Activated T-cell treated with anti-CD3 and anti-CD28 coated beads for 1 hour (primary cell): ENCODE measurements around the gene SLC1A2.

ENCODE experiments used
- DNase-seq: peaks from one replicate; pipeline ENCODE4 v3.0.0-alpha.2; 2020; ENCODE audit warnings: low read depth

Gene SLC1A2

DNA sequence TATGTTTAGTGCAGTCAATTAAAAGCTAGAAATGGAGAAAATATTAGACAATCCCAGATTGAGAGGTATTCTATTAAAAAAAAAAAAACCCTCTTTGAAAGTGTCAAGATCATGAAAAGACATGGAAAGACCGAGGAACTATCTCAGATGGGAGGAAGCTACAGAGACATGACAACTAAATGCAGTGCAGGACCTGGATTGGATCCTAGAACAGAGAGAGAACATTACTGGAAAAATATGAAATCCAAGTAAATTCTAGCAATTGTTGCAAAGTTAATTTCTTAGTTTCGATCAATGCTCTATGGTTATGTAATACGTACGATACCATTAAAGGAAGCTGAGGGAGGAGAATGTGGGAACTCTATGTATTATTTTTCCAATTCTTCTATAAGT is 43.2 kb downstream of the SLC1A2 start:
- DNase-seq: no peak

DNA sequence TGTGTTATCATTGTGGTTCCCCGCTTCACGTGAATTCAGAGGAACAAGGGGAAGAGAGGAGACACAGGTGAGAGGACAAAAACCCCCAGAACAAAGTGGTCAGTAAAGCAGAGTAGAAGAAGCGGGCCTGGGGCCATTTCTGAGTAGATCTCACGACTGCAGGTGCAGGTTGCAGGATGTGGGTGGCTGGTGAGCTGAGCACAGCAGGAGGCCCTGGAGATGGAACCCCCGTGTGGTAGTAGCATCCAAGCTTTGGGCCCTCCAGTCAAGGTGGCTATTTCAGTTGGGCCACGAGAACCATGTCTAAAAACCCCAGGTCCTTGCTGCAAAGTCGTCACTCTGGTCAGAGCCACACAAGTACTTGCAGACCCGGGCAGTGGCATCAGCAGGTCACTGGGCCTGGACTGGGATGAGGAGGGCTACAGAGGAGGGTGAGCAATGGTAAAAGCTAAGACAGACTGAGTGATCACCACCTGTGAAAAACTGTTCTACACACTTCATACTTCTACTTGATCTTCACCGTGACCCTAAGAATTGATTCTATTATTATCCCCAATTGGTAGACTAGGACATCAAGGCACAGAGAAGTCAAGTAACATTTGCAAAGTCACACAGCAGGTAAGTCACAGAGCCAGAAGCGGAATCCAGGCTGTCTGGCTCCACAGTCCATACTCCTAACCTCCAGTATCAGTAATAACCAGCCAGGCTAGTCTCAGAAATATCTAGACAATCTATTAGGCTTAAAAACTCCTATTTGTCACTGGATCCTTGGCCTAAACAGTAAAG is 43.8 kb downstream of the SLC1A2 start:
- DNase-seq: no peak

DNA sequence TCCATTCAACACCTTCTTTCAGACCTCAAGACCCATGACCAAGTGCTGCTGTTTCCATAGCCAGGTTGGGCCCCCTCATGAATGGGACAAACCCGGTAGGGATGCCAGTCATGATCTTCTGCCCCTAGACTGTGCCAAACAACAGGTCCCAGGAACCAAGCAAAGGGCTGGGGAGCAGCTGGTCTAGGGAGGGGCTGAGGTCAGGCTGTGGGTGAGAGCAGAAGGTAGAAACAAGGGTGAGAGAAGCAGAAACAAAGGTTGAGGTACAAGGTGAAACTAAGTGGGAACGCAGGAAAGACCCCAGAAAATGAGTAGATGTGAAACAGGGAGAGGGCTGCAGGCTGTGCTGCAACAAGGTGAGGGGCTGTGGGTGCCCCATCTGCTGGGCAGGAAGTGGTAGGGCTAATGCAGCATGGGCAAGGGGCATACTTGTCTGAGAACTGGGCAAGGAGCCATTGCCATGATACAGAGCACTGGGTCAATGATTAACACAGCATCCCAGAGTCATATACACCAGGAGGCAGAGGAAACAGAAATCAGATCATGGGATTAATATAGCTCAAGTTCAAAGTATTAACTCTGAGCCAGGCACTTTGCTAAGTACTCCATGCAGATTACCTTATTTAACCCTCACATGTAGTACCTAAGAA is 45.9 kb downstream of the SLC1A2 start:
- no peak for DNase-seq

DNA sequence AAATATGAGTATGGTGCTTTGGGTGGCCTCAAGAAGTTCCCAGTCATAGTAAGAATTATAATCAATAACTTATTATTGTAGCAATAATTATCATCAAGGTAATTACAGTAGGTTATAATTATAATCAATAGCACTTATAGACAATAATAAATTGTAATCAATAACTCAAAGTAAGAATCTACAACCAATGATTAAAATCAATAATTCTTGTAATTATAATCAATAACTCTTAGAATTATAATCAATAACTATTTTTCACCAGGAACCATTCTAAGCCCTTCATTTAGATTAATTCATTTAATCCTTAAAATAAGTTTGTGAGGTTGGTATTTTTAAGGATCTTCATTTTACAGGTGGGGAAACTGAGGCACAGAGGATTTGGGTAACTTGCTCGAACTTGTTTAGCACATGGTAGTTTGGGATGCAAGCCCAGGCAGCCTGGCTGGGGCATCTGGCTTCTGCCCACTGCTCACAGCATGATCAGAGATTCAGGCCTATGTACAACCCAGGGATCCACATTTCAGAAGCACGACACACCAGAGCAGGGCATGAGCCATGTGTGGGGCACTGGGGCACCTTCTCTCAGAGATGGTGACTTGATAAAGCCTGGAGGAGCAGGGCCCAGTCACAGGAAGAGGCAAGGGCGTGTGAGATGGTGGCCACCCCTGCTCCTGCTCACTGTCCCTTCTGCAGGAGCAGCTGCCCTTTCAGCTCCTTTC is 46.6 kb downstream of the SLC1A2 start:
- no peak for DNase-seq

DNA sequence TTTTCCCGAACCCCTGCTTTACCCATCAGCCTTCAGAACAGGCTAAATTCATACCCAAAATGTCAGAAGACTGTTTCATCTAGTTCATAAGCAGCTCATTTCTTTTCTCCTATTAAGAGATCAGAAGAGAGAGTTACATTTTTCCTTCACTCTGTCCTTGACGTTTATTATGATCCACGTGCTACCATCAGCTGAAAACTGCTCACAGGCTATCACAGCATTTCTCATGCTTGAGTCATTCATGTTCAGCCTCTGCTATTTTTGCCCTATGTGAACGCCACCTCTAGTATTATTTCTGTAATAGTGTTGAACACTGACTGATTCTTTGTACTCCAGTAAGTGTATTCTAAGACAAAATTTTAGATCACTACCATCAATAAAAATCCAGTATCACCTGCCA is 51.9 kb downstream of the SLC1A2 start:
- DNase-seq: no peak

DNA sequence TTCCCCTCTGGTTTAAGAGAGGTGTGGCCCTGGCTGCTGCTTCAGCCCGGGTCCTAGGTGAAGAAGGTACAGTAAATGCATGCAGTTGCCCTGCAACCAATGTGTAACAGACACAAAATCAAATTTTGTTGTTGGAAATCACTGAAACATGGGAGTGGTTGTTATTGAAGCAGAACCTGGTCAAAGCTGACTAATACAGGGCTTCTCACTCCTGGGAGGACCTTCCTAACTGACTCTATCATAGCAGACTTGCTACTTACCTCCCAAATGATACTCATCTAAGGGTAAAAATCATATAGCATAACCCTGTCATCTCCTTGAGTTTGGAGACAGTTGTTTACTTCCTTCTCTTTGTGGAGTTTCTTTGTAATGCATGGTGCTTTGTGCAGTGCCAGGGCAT is 52.6 kb downstream of the SLC1A2 start:
- no peak for DNase-seq

DNA sequence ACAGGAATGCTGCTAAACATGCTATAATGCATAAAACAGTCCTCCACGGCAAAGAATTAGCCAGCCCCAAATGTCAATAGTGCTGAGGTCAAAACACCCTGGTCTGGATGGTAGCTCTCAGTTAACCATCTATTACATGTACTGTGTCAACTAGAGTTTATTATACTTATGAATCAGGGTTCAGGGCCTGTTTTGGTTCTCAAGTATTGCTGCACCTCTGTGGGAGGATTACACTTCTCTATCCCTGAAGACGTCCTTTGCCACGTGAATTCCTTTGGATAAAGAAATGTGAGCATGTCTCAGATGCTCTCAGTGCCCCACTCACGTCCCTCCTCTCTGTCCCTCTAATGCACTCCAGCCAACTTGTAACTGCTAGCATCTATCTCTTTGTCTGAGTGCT is 53.4 kb downstream of the SLC1A2 start:
- DNase-seq: no peak

DNA sequence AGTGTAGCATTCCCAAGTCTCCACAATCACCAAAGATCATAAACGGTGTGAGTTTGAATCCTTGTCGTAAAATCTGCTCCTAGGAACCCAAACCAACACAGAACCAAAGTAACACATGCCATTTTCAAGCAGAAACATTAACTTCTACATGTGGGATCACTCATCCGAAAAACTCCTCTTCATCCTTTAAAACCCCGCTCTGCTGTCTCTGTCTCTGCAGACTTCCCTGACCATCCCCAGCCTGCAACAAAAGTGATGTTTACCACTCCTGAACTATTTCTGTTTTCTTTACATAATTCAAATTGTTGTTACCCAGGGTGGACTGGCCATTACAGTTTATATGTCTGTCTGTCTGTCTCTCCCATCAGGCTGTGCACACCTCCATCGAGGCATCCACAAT is 54.0 kb downstream of the SLC1A2 start:
- no peak for DNase-seq

DNA sequence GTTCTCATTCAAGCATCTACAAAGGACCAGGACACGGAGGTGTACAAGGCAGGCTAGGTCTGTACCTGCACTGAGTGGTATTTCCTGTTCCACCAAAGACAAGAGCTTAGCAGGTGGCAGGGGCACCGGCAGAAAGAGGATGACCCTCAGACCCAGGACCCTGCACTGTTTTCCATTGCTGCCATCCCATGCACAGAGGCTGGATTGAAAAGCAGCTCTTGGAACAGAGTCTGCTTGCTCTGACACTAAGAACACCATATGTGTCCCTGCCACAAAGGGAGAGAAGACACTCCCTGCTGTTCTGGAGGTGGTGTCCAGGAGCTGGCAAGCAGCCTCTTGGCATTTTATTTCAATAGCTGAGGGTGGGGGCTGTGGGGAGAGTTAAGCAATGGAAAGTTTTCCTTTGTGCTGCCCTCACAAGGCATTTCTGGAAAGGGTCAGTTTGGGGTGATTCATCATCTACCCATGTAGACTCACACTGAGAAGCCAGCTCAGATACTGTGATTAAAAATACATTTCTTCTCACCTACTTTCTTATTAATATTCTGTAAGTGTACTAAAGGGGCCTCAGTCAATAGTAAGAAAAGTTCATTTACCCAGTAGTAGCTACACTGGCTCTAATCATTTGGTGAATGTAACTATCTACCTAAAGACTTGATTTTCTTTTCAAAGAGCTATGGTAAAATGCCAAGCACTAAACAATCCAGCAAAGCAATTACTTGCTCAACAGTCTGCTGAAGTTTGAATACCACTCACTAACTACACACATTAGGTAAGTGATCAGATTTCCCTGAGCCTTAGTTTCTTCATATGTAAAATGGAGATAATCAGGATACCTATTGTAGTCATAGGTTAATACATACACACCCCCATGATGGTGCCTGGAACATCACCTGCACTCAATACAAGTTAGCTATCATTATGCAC is 55.2 kb downstream of the SLC1A2 start:
- no peak for DNase-seq

DNA sequence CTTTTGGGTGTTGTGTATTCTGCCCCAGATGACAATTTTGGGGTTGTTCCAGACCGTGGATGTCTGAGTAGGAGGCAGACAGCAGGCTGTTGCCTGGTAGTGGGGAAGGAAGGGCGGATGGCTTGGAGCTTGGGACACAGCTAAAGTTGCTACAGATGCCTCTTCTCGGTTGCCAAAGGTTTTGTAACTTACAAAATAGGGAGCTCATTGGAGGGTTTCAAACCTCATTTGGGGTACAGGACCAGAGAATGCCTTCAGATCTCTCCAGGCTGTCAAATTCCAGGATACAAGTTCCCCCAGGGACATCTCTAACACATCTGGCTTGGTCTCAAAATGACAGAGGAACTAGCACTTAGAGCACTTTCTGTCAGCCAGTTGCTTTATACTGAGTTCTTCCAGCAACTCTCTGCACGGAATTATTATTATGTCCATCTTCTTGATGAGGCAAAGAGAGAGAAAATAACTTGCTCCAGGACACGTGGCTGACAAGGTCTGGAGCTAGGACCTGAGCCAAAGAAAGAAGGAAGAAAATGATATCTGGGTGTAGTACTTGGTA is 56.0 kb downstream of the SLC1A2 start:
- no peak for DNase-seq

DNA sequence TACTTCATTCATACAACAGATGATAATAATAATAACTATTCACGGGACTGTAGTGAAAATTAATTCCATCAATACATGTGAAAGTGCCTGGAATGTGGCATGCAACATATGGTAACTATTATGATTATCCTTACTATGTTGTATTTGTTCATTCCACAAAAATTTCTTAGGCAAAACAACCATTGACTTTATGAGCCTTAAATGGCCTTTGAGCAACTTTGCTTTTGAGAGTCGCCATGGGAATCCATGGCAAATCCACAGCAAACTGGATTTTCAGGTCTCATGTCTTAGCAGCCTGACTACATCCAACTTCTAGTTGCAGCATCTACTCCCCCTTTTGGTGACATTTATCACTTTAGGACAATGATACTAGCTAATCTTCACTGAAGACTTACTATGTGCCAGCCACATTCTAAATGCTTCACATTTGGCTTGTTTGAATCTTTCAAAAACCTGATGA is 56.8 kb downstream of the SLC1A2 start:
- DNase-seq: no peak

DNA sequence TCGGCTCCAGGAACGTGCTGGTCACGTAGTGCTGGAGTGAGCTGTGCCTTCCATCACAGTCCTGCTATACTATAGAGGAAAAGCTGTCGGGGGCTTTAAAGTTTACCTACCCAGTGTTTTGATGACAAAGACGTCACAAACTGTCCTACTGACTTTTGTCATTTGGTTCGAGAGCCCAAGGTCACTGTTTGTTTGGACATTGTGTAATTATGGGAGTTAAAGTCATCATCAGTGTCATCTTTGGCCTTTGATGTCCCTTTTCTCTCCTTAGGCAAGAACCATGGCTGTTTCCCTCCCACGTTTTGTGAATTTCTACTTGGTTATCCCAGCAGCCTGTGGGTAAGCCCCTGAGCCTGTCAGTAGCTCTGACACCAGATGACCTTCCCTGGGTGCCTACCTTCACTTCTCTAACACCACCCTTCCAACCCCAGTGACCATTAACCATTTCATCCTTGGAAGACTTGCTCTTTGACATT is 59.3 kb downstream of the SLC1A2 start:
- no peak for DNase-seq

DNA sequence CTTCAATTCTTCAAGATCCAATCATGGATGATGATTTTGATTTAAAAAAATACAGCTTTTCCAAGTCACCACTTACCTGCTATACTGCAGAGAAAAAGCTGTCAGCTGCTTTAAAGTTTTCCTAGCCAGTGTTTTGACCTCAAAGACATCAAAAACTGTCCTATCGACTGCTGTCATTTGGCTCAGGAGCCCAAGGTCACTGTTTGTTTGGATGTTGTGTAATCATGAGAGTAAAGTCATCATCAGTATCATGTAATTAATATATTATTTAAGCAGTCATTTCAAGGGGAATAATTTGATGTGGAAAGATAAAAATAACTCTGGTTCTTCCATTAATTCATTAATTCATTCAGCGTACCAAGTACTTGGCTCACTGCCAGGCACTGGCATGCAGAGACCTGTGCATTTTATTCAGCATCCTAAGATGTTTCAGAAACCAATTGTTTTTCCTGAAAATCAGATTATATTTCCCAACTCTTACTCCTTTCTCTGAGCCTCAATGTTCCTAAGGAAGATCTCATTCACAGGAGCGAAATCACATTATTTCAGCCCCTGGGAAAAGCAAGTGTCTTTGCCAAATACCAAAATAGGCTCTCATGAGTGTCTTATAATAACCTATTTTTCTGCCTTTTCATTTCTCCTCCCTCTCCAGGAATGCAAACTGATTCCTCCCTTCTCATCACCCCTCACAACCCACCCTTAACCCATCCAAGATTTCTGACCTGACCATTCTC is 59.9 kb downstream of the SLC1A2 start:
- DNase-seq: no peak

DNA sequence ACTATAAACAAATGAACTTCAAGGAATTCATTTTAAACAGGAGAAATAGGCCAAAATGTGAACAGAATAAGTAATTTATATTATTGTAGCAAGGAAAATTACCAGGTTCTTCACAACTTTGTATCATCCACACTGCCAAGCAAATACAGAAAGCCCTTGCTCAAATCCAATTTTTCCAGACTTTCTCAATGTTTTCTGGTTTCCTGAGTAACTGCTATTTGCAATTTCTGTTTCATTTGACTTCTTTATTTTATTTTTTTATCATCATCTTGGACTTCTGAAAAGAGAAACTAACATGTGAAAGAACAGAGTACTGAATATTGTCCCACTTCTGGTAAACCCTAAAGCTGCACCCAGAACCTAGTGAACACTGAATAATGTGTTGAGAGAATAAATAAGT is 61.0 kb downstream of the SLC1A2 start:
- DNase-seq: no peak

DNA sequence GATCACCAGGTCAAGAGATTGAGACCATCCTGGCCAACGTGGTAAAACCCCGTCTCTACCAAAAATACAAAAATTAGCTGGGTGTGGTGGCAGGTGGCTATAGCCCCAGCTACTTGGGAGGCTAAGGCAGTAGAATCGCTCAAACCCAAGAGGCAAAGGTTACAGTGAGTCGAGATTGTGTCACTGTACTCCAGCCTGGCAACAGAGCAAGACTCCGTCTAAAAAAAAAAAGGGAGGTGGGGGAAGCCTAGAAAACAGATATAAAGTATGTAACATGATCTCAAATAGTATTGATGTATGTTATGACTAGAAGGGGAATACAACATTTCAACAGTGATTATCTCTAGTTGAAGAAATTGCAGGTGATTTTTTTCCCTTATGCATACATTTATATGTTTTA is 61.4 kb downstream of the SLC1A2 start:
- DNase-seq: no peak

DNA sequence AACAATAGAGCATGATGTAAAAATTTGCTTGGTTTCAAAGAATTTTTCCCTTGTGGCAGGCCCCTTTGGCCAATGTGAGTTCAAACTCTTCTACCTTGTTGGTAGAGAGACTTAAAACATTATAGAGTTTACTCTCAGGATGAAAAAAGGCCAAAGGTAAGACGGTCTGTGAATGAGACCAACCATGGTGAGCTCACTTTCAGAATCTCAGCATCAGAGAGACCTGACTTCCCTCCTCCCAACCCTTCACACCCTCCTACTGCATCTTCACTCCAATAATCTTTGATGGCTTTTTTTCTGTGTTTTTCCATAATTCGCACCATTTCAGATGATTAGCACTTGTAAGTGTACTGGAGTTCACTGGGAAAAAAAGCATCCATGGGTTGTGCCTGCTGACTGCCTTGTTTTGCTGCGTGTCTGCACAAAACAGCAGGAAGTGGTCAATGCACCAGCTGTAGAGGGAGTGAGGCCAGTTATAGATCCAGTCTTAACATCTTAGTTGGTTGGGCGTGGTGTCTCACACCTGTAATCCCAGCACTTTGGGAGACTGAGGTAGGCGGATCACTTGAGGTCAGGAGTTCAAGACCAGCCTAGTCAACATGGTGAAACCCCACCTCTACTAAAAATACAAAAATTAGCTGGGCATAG is 64.1 kb downstream of the SLC1A2 start:
- DNase-seq: no peak

DNA sequence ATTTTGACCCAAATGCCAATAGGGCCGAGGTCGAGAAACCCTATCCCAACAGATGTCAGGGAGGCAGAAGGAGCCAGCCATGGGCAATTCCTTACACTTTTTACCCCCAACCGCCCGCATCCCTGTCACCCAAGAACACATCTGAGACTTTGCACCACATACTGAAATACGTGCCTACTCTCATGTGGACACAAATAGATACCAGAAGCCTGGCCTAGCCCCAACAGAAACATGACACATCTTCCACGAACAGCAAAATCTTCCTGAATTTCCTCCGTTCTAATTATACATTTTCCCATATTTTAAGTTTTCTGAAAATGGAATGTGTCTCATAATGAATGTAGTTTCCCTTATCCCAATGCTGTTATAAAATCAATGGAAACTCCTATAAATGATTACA is 64.7 kb downstream of the SLC1A2 start:
- no peak for DNase-seq

DNA sequence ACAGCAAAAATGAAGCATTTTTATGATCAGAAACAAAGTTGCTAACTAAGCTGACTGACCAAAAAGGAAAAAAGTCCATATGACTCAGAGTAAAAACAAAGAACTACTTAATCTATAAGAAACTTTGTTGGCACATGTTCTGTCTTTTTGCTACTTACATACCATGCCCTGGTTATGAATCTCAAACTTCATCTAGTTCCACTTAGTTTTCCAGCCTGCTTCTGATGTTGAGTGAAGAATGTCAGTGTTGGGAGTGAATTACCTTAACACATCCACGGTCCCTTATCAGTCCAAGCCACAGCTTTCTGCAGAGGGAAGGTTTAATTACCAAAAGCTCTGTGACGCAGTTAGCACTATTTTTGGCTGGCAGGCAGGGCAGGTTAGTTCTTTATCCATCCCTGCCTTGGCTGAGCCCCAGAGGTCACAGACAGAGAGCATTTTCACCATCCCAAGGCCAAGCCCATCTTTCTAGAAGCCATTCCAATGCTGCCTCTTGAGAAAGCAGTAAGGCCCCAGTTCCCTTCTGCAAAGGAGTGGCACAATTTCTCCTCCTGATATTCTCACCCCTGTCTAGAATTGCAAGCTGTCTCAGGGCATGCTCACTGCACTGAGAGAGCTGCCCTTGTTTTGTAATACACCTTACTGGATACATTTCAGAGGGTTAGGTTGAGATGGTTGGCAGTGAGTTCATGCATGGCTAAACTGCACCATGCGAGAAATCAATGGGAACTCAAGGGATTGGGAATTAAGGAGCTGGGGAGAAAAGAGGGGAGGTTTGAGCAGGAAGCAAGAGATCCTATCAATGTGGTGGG is 67.1 kb downstream of the SLC1A2 start:
- no peak for DNase-seq

DNA sequence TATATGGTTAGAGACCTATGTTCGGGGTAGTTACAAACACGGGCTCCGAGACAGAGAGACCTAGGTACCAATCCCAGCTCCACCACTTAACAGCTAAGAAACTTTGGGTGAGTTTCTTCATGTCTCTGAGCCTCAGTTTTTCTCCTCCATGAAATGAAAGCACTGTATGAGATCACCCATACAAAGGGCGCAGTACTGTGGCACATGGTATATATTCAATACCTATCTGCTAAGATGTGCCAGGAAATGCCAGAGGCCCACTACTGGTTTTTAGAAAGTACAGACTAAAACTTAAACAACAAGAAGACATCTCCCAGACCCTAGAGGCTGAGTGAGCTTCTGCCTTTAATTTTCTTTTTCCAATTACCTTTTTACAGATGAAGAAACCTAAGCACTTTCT is 69.5 kb downstream of the SLC1A2 start:
- DNase-seq: no peak
